Astrocyte (in vitro differentiated cells and primary cell): Measurements from ENCODE around the gene CTDSPL.

Experiments used
- CTCF ChIP-seq: IDR thresholded peaks from 2 replicates; pipeline ENCODE4 v1.5.1; 2011; ENCODE audit warnings: low read depth, mild to moderate bottlenecking, inconsistent platforms, low read length, moderate library complexity; ENCODE audit not compliant: insufficient read depth
- EZH2 ChIP-seq: IDR thresholded peaks from 2 replicates; pipeline ENCODE4 v1.6.1; 2012; ENCODE audit warnings: mild to moderate bottlenecking, low read length, inconsistent platforms; ENCODE audit not compliant: insufficient read depth

DNA sequence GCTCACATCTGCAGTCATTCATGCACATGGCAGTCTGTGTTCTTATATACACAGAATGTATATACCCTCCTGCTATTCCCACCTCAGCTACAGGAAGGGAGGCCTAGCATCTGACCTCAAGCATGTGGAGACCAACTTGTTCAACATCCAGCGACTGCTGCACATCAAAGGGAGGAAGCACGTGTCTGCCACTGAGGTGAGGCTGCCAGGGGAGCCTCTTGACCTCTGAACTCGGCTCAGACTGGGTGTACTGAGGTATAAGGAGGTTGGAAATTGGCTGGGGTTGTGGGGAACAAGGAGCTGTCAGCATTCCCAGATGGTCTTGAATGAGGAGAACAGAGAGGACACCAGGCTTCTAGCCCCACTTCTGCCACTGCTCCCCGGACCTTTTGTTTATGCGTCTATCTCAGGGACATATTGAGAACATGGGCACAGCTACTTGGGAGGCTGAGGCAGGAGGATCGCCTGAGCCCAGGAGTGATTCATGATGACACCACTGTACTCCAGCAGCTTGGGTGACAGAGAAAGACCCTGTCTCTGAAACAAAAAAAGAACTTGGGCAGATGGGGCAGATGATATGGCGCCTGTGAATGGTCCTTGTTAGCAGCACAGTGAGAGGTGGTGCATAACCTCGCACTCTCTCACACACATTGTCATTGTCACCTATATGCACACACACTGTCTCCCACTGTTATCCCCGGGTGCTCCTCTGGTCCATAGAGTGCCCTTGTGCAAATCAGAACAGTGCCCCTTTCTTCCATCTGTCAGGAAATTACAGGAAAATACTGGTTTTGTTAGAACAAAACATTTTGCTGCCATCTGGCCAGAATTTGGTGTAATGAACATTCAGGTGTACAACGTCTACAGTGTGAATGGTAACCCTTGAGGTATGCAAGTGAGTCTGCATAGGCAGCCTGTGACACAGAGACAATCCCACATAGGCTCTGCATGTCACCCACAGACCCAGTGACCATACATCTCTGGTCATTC lies 134.3 kb downstream of the CTDSPL start:
- TF ChIP-seq CTCF (no peak), EZH2 (no peak)
